Choroid plexus epithelial cell (primary cell): ENCODE measurements around the gene NMT1.

Experiments
- DNase-seq: peaks from one replicate; pipeline ENCODE4 v3.0.0-alpha.2; 2010; ENCODE audit warnings: low read depth
- H3K4me3 ChIP-seq: 2 replicates; pipeline ENCODE4 v1.5.1; 2011; ENCODE audit warnings: low read depth, mild to moderate bottlenecking, control low read depth, low read length, moderate library complexity
- TF ChIP-seq, protein P1 (sequence below): conservative IDR thresholded peaks from 2 replicates; pipeline ENCODE4 v1.5.1; 2011; ENCODE audit warnings: low read depth, mild to moderate bottlenecking, control low read depth, inconsistent platforms, low read length, moderate library complexity

The NMT1 gene

DNA sequence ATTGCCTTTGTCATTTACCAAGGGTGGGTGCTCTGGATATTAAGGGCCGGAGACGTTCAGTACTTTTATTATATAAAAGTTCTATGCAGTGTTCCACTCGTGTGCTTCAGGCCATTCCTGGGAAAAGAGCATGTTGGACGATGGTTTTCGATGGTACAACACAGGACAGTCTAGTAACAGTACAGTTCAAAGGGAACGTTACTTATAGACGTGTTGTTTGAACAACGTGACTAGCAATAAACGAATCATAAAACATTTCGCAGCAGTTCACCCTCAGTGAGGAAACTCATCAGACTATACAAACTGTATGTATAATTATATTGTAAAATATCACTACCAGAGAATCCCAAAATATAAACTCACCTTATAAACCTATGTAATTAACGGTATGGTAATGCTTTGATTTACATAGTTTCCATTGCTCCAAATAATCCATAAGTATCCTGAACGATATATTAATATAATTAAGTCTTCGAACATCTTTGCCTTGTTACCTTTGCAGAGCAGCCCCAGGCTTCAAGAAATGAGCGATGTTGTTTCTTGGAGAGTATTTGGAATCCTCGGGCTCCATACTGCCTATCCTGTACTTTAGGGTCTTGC lies 589 bp downstream of the NMT1 start:
- TF ChIP-seq, protein P1, sequence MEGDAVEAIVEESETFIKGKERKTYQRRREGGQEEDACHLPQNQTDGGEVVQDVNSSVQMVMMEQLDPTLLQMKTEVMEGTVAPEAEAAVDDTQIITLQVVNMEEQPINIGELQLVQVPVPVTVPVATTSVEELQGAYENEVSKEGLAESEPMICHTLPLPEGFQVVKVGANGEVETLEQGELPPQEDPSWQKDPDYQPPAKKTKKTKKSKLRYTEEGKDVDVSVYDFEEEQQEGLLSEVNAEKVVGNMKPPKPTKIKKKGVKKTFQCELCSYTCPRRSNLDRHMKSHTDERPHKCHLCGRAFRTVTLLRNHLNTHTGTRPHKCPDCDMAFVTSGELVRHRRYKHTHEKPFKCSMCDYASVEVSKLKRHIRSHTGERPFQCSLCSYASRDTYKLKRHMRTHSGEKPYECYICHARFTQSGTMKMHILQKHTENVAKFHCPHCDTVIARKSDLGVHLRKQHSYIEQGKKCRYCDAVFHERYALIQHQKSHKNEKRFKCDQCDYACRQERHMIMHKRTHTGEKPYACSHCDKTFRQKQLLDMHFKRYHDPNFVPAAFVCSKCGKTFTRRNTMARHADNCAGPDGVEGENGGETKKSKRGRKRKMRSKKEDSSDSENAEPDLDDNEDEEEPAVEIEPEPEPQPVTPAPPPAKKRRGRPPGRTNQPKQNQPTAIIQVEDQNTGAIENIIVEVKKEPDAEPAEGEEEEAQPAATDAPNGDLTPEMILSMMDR, result no peak
- H3K4me3 ChIP-seq, result peak overlapping the region; percentile 93
- DNase-seq, result no peak

DNA sequence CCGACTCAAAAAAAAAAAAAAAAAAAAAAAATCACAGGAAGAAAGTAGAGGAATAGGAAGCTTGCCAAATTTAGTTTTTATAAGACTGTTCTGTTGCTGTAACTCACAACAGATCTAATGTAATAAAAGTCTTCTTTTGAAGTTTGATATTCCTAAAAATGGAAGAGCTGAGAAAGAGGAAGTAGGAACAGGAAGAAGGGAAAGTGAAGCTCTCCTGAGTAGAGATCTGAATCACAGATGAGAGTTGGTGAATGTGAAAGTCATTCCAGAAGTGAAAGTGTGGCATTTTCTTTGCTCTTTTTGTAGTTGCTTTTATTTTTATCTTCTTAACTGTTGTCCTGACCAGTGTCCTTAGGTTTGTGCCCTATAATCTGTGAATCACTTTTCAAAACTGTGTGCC lies 2.1 kb downstream of the NMT1 start:
- no peak overlapping the region for H3K4me3 ChIP-seq
- TF ChIP-seq, protein P1, result no peak
- DNase-seq, result no peak

GRCh38 chr17:45067637-45068036 lies 6.5 kb downstream of the NMT1 start:
- no peak for DNase-seq
- H3K4me3 ChIP-seq, result no peak overlapping the region
- TF ChIP-seq, protein P1, result no peak

GRCh38 chr17:45070001-45070400 lies 8.9 kb downstream of the NMT1 start:
- TF ChIP-seq, protein P1, result no peak
- DNase-seq, result no peak
- H3K4me3 ChIP-seq, result no peak overlapping the region

GRCh38 chr17:45070809-45071208 lies 9.7 kb downstream of the NMT1 start:
- no peak for DNase-seq
- H3K4me3 ChIP-seq, result no peak overlapping the region
- TF ChIP-seq, protein P1, result no peak

DNA sequence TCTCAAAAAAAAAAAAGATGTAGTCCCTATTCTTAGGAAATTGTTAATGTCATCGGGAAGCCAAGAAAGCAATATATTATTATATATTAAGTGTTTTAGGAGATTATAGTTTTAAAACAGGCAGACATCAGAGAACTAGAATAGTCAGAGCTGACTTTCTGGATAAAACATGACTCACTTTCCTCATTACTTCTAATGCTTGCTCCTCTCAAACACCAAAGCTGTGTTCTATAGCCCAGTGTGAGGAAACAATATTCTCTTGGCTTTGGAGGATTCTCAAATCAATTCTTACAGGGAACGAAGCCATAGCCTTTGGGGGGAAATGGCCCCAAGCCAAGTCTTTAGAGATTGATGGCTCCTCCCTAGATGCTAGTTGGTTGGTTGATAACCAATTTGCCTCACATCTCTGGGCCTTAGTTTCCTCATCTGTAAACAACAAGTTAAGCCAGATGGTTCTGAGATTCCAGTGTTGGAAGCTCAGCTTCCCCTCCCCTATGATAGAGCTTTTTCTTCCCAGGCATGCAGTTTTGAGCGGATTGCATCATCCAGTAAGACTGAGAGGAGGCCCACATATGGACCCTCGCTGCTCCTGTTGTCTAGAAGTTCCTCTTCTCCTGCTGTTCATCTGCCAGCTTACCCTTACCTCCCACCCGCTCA lies 12.4 kb downstream of the NMT1 start:
- TF ChIP-seq, protein P1, result no peak
- no peak overlapping the region for H3K4me3 ChIP-seq
- DNase-seq, result peak; percentile 87

DNA sequence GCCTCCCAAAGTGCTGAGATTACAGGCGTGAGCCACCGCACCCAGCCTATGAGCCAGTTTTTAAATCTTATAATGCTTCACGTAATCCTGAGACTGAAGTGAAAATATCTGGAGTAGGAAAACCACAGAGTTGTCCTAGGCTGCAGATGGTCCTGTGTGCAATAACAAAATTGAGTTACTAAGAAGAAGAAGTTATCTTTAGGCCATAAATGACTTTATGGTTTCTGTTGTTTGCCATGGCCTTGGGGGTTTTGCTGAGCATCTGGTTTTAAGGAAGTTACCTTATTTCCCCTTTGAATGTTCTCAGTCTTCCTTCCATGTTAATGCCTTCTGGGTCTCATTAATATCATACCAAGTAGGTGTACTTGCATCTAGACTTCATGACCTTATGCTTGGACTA lies 16.5 kb downstream of the NMT1 start:
- DNase-seq, result no peak
- H3K4me3 ChIP-seq, result no peak overlapping the region
- TF ChIP-seq, protein P1, result no peak
